Prostate gland (tissue), 2 donors: ENCODE data around the gene SMARCA5.
A peak's percentile ranks its signal among the peaks of the same experiment; 100 is the strongest.

Experiments used
- POLR2AphosphoS5 ChIP-seq: sonication (generic); formaldehyde crosslinking; IDR thresholded peaks from one replicate; pipeline ENCODE4 v1.6.1; 2017; ENCODE audit warnings: antibody characterized with exemption
- TF ChIP-seq, protein P1 (sequence below), 4 experiments: fragments of 200-600 bp in 2 of 4; fragments of 450-650 bp in 2 of 4; sonication (generic) in 2 of 4; IDR thresholded peaks; 1 replicate in 3 of 4; 2 replicates in 1 of 4; pipeline ENCODE4 v1.5.1; 2016 to 2019; ENCODE audit warnings: antibody characterized with exemption in 4 of 4, mild to moderate bottlenecking in 2 of 4, moderate library complexity in 2 of 4

DNA sequence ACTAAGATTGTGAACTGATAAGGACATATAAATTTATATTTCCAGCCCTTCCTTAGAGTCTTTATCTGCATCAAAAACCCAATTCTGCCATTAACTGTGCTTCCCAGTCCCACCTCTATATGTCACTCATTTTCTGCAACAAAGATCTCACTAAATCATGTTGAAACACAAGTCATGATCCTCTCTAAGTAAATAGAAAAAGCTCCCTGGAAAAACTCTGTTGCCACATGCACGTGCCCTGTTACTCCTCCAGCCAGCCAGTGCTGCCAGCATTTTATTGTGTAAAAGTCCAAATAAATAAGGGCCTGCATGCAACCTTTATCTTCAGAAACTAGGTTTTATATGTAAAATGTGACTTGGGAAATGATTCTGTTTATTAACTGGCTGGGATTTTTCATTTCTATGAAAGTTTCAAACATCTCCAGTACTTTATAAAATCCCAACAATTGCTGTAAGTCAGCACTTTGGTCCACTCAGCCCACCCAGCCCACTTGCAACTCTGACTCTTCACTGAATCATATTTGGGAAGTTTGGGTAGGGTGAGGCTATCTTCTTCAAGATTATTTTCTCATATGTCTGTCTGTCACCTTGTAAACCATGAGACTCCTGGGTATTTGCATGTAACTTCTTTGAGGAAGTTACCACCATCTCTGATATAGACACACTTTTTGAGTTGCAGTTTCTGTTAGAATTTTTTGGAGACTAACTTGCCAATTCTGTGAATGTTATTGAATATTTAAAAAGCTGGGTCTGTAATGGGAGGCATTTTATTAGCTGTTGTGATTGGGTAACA is 40.0 kb upstream of the SMARCA5 start:
- TF ChIP-seq, protein P1, sequence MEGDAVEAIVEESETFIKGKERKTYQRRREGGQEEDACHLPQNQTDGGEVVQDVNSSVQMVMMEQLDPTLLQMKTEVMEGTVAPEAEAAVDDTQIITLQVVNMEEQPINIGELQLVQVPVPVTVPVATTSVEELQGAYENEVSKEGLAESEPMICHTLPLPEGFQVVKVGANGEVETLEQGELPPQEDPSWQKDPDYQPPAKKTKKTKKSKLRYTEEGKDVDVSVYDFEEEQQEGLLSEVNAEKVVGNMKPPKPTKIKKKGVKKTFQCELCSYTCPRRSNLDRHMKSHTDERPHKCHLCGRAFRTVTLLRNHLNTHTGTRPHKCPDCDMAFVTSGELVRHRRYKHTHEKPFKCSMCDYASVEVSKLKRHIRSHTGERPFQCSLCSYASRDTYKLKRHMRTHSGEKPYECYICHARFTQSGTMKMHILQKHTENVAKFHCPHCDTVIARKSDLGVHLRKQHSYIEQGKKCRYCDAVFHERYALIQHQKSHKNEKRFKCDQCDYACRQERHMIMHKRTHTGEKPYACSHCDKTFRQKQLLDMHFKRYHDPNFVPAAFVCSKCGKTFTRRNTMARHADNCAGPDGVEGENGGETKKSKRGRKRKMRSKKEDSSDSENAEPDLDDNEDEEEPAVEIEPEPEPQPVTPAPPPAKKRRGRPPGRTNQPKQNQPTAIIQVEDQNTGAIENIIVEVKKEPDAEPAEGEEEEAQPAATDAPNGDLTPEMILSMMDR (IDR thresholded peaks at IDR 0.05): no peak
- TF ChIP-seq POLR2AphosphoS5: peak; percentile 19
